ENCODE measurements around the gene NES. TPM values are rescaled to one million over a fixed set of nuclear protein-coding genes. Genes with fewer than 3 reads are reported as not detected.

The NES gene
- polyA plus RNA-seq, 3 donors, result not detected

DNA sequence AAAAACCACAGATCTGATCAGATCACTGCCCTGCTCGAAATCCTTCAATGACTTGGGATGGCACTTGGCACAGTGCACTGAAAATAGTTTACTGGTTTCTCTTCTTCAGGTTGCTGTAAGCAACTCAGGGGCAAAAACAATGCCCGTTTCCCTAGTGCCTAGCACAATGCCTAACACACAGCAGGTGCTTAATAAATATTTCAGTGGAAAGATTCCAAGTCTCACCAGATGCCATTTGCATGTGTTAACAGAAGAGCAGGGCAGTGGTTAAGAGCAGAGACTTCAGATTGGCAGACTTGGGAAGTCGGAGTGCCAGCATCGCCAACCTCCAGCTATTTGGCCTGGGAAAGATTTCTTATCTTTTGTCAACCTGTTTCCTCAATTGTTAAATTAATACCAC, 40.1 kb upstream of the NES start:
- no peaks in the 10 kb centered on the region for H3K4me1 ChIP-seq (ENCODE audit: control insufficient read depth in 1 of 2, insufficient read depth in 2 of 2, low read length in 2 of 2)
- Mint-ChIP-seq H3K27ac (no peak overlapping the region), H3K4me3 (no peak overlapping the region), H3K9me3 (no peaks in the 10 kb centered on the region), H3K4me1 (no peaks in the 10 kb centered on the region), H3K36me3 (peaks cover 51 to 63% of the 10 kb centered on the region in 2 donors), H3K27me3 (ENCODE audit: low read depth in 3 of 3) (peaks cover 0 to 2% (median 0%) of the 10 kb centered on the region in 3 donors)
- no peak overlapping the region for H3K4me3 ChIP-seq (replicated peaks in 1 of 3; ENCODE audit: low read depth in 2 of 3, low read length in 3 of 3)
- H3K27me3 ChIP-seq (ENCODE audit: control insufficient read depth in 2 of 2, insufficient read depth in 2 of 2, low read length in 2 of 2), result no peaks in the 10 kb centered on the region
- intact Hi-C loops (cut with micrococcal nuclease), result no loop called here
- peaks cover 5% of the 10 kb centered on the region for H3K79me2 ChIP-seq (ENCODE audit: insufficient read depth, low read length)
- H3K27ac ChIP-seq (ENCODE audit: low read depth in 1 of 2, low read length in 2 of 2), result no peak overlapping the region
- 83% methylated on average over 2 of the region's 4 CpGs for WGBS (ENCODE audit: insufficient coverage)
- no peak for TF ChIP-seq CTCF (IDR thresholded peaks at IDR 0.05)
- no peak for DNase-seq
- no peak overlapping the region for H3K4me2 ChIP-seq (replicated peaks; ENCODE audit: extremely low read depth, low read length, poor library complexity, severe bottlenecking)
- H2AFZ ChIP-seq (ENCODE audit: insufficient read depth, low read depth, low read length, poor library complexity, severe bottlenecking), result no peak overlapping the region
- no peaks in the 10 kb centered on the region for H3K9me3 ChIP-seq (replicated peaks in 1 of 2; ENCODE audit: control insufficient read depth in 1 of 2, insufficient read depth in 1 of 2, low read length in 2 of 2)
- peaks cover 29% of the 10 kb centered on the region for H4K20me1 ChIP-seq (ENCODE audit: insufficient read depth, low read length)
- no peak overlapping the region for H3K9ac ChIP-seq (ENCODE audit: insufficient read depth, low read length, poor library complexity, severe bottlenecking)
- peaks cover 17 to 41% of the 10 kb centered on the region in 2 donors for H3K36me3 ChIP-seq (replicated peaks in 1 of 2; ENCODE audit: control insufficient read depth in 1 of 2, insufficient read depth in 2 of 2, low read length in 2 of 2)

DNA sequence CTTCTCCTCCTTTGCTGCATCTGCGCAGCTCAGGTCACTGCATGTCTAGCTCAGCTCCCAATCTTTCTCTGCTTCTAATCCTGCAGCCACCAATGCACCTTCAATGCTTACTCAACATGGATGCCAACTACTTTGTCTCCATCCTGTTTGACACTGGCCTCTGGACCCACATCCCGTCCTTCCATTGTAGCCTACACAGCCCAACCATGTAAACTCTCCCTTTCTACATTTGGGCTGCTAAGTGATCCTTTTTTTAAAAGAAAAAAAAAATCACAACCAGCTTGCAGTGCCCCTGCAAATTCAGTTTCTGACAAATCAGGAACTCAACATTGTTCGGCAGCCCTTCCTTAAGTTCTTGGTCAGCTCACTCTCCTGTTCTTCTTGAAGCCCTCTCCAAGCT, 37.6 kb upstream of the NES start:
- H3K36me3 Mint-ChIP-seq, result peaks cover 35 to 46% of the 10 kb centered on the region in 2 donors
- Histone ChIP-seq H3K9ac (ENCODE audit: insufficient read depth, low read length, poor library complexity, severe bottlenecking) (no peak overlapping the region), H3K4me1 (ENCODE audit: control insufficient read depth in 1 of 2, insufficient read depth in 2 of 2, low read length in 2 of 2) (no peaks in the 10 kb centered on the region), H4K20me1 (ENCODE audit: insufficient read depth, low read length) (peaks cover 13% of the 10 kb centered on the region), H2AFZ (ENCODE audit: insufficient read depth, low read depth, low read length, poor library complexity, severe bottlenecking) (no peak overlapping the region), H3K36me3 (replicated peaks in 1 of 2; ENCODE audit: control insufficient read depth in 1 of 2, insufficient read depth in 2 of 2, low read length in 2 of 2) (peaks cover 0 to 17% of the 10 kb centered on the region in 2 donors), H3K27ac (ENCODE audit: low read depth in 1 of 2, low read length in 2 of 2) (no peak overlapping the region), H3K9me3 (replicated peaks in 1 of 2; ENCODE audit: control insufficient read depth in 1 of 2, insufficient read depth in 1 of 2, low read length in 2 of 2) (no peaks in the 10 kb centered on the region), H3K27me3 (ENCODE audit: control insufficient read depth in 2 of 2, insufficient read depth in 2 of 2, low read length in 2 of 2) (no peaks in the 10 kb centered on the region), H3K79me2 (ENCODE audit: insufficient read depth, low read length) (no peaks in the 10 kb centered on the region), H3K4me2 (replicated peaks; ENCODE audit: extremely low read depth, low read length, poor library complexity, severe bottlenecking) (no peak overlapping the region), H3K4me3 (replicated peaks in 1 of 3; ENCODE audit: low read depth in 2 of 3, low read length in 3 of 3) (no peak overlapping the region)
- 93% methylated on average over 3 of the region's 3 CpGs for WGBS (ENCODE audit: insufficient coverage)
- TF ChIP-seq CTCF (IDR thresholded peaks at IDR 0.05), result no peak
- H3K27me3 Mint-ChIP-seq (ENCODE audit: low read depth in 3 of 3), result peaks cover 0 to 3% (median 1%) of the 10 kb centered on the region in 3 donors
- no peaks in the 10 kb centered on the region for H3K9me3 Mint-ChIP-seq
- H3K27ac Mint-ChIP-seq, result peak overlapping the region in 1 of 7 donors; percentile 24
- no peaks in the 10 kb centered on the region for H3K4me1 Mint-ChIP-seq
- intact Hi-C loops (cut with micrococcal nuclease), result no loop called here
- no peak overlapping the region for H3K4me3 Mint-ChIP-seq
- DNase-seq, result no peak
